CD14-positive monocyte (primary cell): Measurements from ENCODE around the gene SHROOM1. TPM values are rescaled to one million over a fixed set of nuclear protein-coding genes. Genes with fewer than 3 reads are reported as not detected.
A peak's percentile ranks its signal among the peaks of the same experiment; 100 is the strongest.

ENCODE experiments used
- DNase-seq, 3 donors: peaks; one replicate each; pipeline ENCODE4 v3.0.0-alpha.2; 2011 to 2022
- H2AFZ ChIP-seq: 2 replicates; pipeline ENCODE4 v1.6.0; 2012; ENCODE audit warnings: mild to moderate bottlenecking, low read depth, low read length, inconsistent platforms; ENCODE audit not compliant: insufficient read depth, poor library complexity, severe bottlenecking
- H3K27ac ChIP-seq, 2 donors: 1 replicate in 1 of 2; 2 replicates in 1 of 2; pipeline ENCODE4 v1.5.1; 2012 to 2013; ENCODE audit warnings: low read length in 2 of 2, control low read depth in 1 of 2, inconsistent platforms in 1 of 2, low read depth in 1 of 2, mild to moderate bottlenecking in 1 of 2
- H3K27me3 ChIP-seq, 2 donors: one replicate each; pipeline versions ENCODE4 v1.6.0 to v1.6.1; 2011 to 2013; ENCODE audit warnings: low read length in 2 of 2; ENCODE audit not compliant: control insufficient read depth in 2 of 2, insufficient read depth in 2 of 2
- H3K36me3 ChIP-seq, 2 donors: replicated peaks in 1 of 2; 1 replicate in 1 of 2; 2 replicates in 1 of 2; pipeline versions ENCODE4 v1.5.1 to v1.6.1; 2012 to 2013; ENCODE audit warnings: low read length in 2 of 2, control low read depth in 1 of 2, inconsistent platforms in 1 of 2, mild to moderate bottlenecking in 1 of 2; ENCODE audit not compliant: insufficient read depth in 2 of 2, control insufficient read depth in 1 of 2
- H3K4me1 ChIP-seq, 2 donors: 1 replicate in 1 of 2; 2 replicates in 1 of 2; pipeline versions ENCODE4 v1.5.1 to v1.6.1; 2012 to 2013; ENCODE audit warnings: low read length in 2 of 2, control low read depth in 1 of 2, inconsistent platforms in 1 of 2, mild to moderate bottlenecking in 1 of 2, moderate library complexity in 1 of 2; ENCODE audit not compliant: insufficient read depth in 2 of 2, control insufficient read depth in 1 of 2
- H3K4me2 ChIP-seq: replicated peaks from 2 replicates; pipeline ENCODE3; 2012; ENCODE audit warnings: low read length, moderate library complexity, mild to moderate bottlenecking; ENCODE audit not compliant: poor library complexity, severe bottlenecking; ENCODE audit errors: extremely low read depth
- H3K4me3 ChIP-seq, 3 experiments: fragments of 200-600 bp in 1 of 3; sonication (generic) in 1 of 3; replicated peaks in 1 of 3; 1 replicate in 2 of 3; 2 replicates in 1 of 3; pipeline ENCODE4 v1.5.1; 2011 to 2013; ENCODE audit warnings: low read length in 3 of 3, mild to moderate bottlenecking in 3 of 3, control low read depth in 2 of 3, low read depth in 2 of 3, inconsistent platforms in 1 of 3, moderate library complexity in 1 of 3
- H3K79me2 ChIP-seq: 2 replicates; pipeline ENCODE4 v1.6.0; 2012; ENCODE audit warnings: mild to moderate bottlenecking, control low read depth, inconsistent platforms, low read length, moderate library complexity; ENCODE audit not compliant: insufficient read depth
- H3K9ac ChIP-seq: 2 replicates; pipeline ENCODE4 v1.6.0; 2017; ENCODE audit warnings: low read length, mild to moderate bottlenecking; ENCODE audit not compliant: insufficient read depth, poor library complexity, severe bottlenecking
- H3K9me3 ChIP-seq, 2 donors: replicated peaks in 1 of 2; 1 replicate in 1 of 2; 2 replicates in 1 of 2; pipeline versions ENCODE4 v1.5.1 to v1.6.1; 2012 to 2013; ENCODE audit warnings: low read length in 2 of 2, control low read depth in 1 of 2; ENCODE audit not compliant: control insufficient read depth in 1 of 2, insufficient read depth in 1 of 2
- H4K20me1 ChIP-seq: 2 replicates; pipeline ENCODE4 v1.6.0; 2012; ENCODE audit warnings: mild to moderate bottlenecking, low read length, control low read depth, moderate library complexity; ENCODE audit not compliant: insufficient read depth
- H3K27ac Mint-ChIP-seq, 7 donors: one replicate each; pipeline ENCODE4 v1.8.0; 2020; ENCODE audit warnings: mild to moderate bottlenecking in 7 of 7, mixed read lengths in 7 of 7, moderate library complexity in 6 of 7, inconsistent platforms in 2 of 7
- H3K27me3 Mint-ChIP-seq, 3 donors: one replicate each; pipeline ENCODE4 v1.8.0; 2021 to 2022; ENCODE audit warnings: low read depth in 3 of 3, mild to moderate bottlenecking in 3 of 3, mixed read lengths in 3 of 3, moderate library complexity in 3 of 3, inconsistent platforms in 1 of 3
- H3K36me3 Mint-ChIP-seq, 2 donors: one replicate each; pipeline ENCODE4 v1.8.0; 2020; ENCODE audit warnings: mixed read lengths in 2 of 2, inconsistent platforms in 1 of 2, mild to moderate bottlenecking in 1 of 2
- H3K4me1 Mint-ChIP-seq: one replicate; pipeline ENCODE4 v1.8.0; 2020; ENCODE audit warnings: mild to moderate bottlenecking, mixed read lengths
- H3K4me3 Mint-ChIP-seq, 2 donors: one replicate each; pipeline ENCODE4 v1.8.0; 2020; ENCODE audit warnings: mild to moderate bottlenecking in 2 of 2, mixed read lengths in 2 of 2, moderate library complexity in 1 of 2
- H3K9me3 Mint-ChIP-seq, 7 donors: one replicate each; pipeline ENCODE4 v1.8.0; 2020 to 2022; ENCODE audit warnings: mixed read lengths in 7 of 7, mild to moderate bottlenecking in 6 of 7, moderate library complexity in 6 of 7, inconsistent platforms in 2 of 7
- CTCF ChIP-seq: fragments of 200-600 bp; IDR thresholded peaks from one replicate; pipeline ENCODE4 v1.8.0; 2022; ENCODE audit warnings: antibody characterized with exemption, mild to moderate bottlenecking
- WGBS: methylation state at CpG from one replicate; pipeline ENCODE4 v1.1.5; 2013; ENCODE audit warnings: missing lambda C conversion rate; ENCODE audit not compliant: insufficient coverage; 5-methylcytosine and 5-hydroxymethylcytosine counted together
- intact Hi-C, 2 donors: fragments of 100-400 bp; cut with micrococcal nuclease; formaldehyde crosslinking; loops; one replicate each; pipeline versions ENCODE4 v1.15.0 to v1.15.1; 2023
- polyA plus RNA-seq, 3 donors: library from polyadenylated mRNA; depleted of rRNA in 1 of 3; unstranded in 2 of 3; stranded (reverse) in 1 of 3; fragments of 300-500 nt in 2 of 3; fragments of >200 nt in 1 of 3; fragmentation: Illumina TruSeq in 2 of 3; gene quantifications; 1 replicate in 2 of 3; 2 replicates in 1 of 3; pipeline ENCODE4 v1.2.3, GENCODE V29; 2012 to 2021

Gene SHROOM1
- polyA plus RNA-seq, 3 donors: 6.4 to 27.0 (median 16.1) TPM

GRCh38 chr5:132820162-132820754 is 10.2 kb downstream of the SHROOM1 start:
- peaks cover 0 to 17% of the 10 kb centered on the region in 2 donors for H3K36me3 ChIP-seq
- Mint-ChIP-seq H3K9me3 (peaks cover 0 to 21% (median 9%) of the 10 kb centered on the region in 7 donors), H3K27ac (no peak overlapping the region), H3K4me1 (peaks cover 22% of the 10 kb centered on the region), H3K4me3 (peak overlapping the region; percentile 6 to 90), H3K27me3 (peaks cover 70 to 76% (median 73%) of the 10 kb centered on the region in 3 donors), H3K36me3 (peaks cover 13 to 15% of the 10 kb centered on the region in 2 donors)
- intact Hi-C loops: loop anchor here (2.0 to 10.0 kb wide), 3 partner anchors 315 to 435 kb away; no protein-coding TSS in a partner anchor
- peaks cover 42 to 85% of the 10 kb centered on the region in 2 donors for H3K27me3 ChIP-seq
- 4% methylated on average over 7 of the region's 15 CpGs for WGBS
- peaks cover 8 to 20% of the 10 kb centered on the region in 2 donors for H3K4me1 ChIP-seq
- H3K9me3 ChIP-seq: peaks cover 0 to 6% of the 10 kb centered on the region in 2 donors
- peak; percentile 81 to 90 (median 86) for DNase-seq
- H3K4me3 ChIP-seq: peak overlapping the region in 1 of 3 experiments; percentile 59
- no peaks in the 10 kb centered on the region for H3K79me2 ChIP-seq
- peak overlapping the region; percentile 57 for H3K4me2 ChIP-seq
- H2AFZ ChIP-seq: peak overlapping the region; percentile 37
- H3K9ac ChIP-seq: no peak overlapping the region
- H4K20me1 ChIP-seq: peaks cover 40% of the 10 kb centered on the region
- no peak overlapping the region for H3K27ac ChIP-seq
- peak; percentile 89 for TF ChIP-seq CTCF

- no peak for TF ChIP-seq CTCF
- H3K27me3 Mint-ChIP-seq: peaks cover 70 to 76% (median 73%) of the 10 kb centered on the region in 3 donors
- Histone ChIP-seq H3K27me3 (peaks cover 40 to 85% of the 10 kb centered on the region in 2 donors), H4K20me1 (peaks cover 32% of the 10 kb centered on the region), H3K9me3 (peaks cover 4 to 14% of the 10 kb centered on the region in 2 donors), H3K4me2 (peak overlapping the region; percentile 57), H3K36me3 (peaks cover 0 to 9% of the 10 kb centered on the region in 2 donors), H3K4me3 (peak overlapping the region in 1 of 3 experiments; percentile 59), H2AFZ (peak overlapping the region; percentile 37), H3K27ac (no peak overlapping the region), H3K79me2 (no peaks in the 10 kb centered on the region), H3K4me1 (peaks cover 8 to 20% of the 10 kb centered on the region in 2 donors), H3K9ac (no peak overlapping the region)
- H3K4me1 Mint-ChIP-seq: peaks cover 20% of the 10 kb centered on the region
- peaks cover 10 to 12% of the 10 kb centered on the region in 2 donors for H3K36me3 Mint-ChIP-seq
- intact Hi-C loops: loop anchor here in 1 of 2 donors (10.0 kb wide), 1 partner anchor 315 kb away; no protein-coding TSS in a partner anchor
- H3K27ac Mint-ChIP-seq: no peak overlapping the region
- peaks cover 0 to 25% (median 5%) of the 10 kb centered on the region in 7 donors for H3K9me3 Mint-ChIP-seq
- 4% methylated on average over 24 of the region's 26 CpGs for WGBS
- H3K4me3 Mint-ChIP-seq: peak overlapping the region; percentile 47 to 90
- no peak for DNase-seq
Measured at GRCh38 chr5:132819468-132819867, 11.0 kb downstream of the SHROOM1 start.
